DMS79 treated with DMSO at 0.1 percent for 48 hours (cell line): ENCODE measurements around the gene MOB3C.
"Not testable (repeated sequence)": the region's sequence is repeated elsewhere in the genome, so short reads cannot be mapped to it uniquely, and the experiment has no call there.

Experiments
- DNase-seq: peaks from one replicate; lab custom pipeline; 2025; lab: John Stamatoyannopoulos, UW

Gene MOB3C

GRCh38 chr1:46616277-46617107 is at the start of gene MOB3C:
MOB3C (minus strand) TSS chr1:46616811; CDS start chr1:46613321, 3,490 bp downstream.
- DNase-seq, result peak; percentile 45

GRCh38 chr1:46665983-46666382 is 49.4 kb upstream of the MOB3C start:
- DNase-seq, result no peak

GRCh38 chr1:46662919-46663318 is 46.3 kb upstream of the MOB3C start:
- not testable (repeated sequence) for DNase-seq

- not testable (repeated sequence) for DNase-seq
Measured at GRCh38 chr1:46660116-46660515, 43.5 kb upstream of the MOB3C start.

DNA sequence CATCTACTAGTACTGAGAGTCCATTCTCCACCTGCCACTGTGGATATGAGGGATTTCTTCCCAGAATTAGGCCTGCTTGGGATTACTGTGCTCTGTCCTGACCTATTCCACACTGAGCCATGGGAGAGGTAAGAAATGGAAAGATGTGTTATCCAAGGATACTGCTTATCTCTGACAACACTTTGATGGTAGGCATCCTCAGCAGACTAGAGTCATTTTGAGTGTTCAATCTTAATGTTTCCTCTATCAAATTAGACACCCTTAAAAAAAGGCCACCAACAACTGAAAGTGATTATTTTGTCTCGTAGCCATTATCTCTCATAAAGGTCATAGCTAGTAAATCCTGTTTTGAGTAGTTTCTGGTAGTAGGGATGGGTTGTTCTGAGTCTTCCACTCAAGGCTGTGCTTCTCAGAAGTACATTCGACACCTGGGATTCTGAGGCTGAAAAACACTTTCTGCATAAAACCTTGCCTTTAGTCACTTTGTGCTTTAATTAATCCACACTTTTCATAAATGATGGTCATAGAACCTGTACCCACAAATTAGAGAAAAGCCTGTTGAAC is 42.8 kb upstream of the MOB3C start:
- no peak for DNase-seq

DNA sequence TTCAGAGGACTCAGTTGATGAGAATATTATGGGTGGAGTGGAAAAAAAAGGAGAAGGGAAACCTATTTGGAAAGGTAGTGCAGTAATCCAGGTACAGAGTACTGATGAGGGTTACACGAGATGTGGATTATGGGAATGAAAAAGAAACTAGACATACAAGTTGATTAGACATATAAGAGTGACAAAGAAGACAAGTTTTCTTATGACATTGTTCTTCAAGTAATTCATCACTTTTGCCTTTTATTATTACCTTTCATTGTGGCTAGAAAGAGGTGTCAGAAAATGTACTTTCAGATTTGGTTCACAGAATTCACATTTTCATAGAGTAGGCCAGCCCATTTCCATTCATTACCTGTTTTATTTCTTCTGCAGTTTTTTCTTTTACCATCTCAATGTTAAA is 41.2 kb upstream of the MOB3C start:
- DNase-seq, result no peak

DNA sequence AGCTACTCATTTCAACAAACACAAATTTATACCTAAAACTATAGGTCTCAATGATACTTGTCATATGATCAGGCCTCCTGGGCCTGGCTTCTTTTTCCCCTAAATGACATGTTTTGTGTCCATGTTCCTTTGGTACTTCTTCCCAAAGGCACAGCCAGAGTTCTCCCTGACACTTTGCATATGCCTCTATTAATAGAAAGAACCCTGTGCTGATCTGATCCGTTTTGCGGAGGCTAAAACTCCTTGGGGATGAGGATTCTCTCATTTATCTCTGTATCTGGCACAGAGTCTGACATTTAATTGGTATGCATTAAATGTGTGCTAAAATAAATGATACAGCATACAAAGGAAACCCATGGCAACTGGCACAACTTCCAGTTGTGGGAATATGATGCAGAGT is 40.0 kb upstream of the MOB3C start:
- no peak for DNase-seq

GRCh38 chr1:46655848-46656247 is 39.2 kb upstream of the MOB3C start:
- DNase-seq, result no peak

GRCh38 chr1:46654698-46655097 is 38.1 kb upstream of the MOB3C start:
- DNase-seq, result not testable (repeated sequence)

- DNase-seq, result no peak
Measured at GRCh38 chr1:46654012-46654411, 37.4 kb upstream of the MOB3C start.

DNA sequence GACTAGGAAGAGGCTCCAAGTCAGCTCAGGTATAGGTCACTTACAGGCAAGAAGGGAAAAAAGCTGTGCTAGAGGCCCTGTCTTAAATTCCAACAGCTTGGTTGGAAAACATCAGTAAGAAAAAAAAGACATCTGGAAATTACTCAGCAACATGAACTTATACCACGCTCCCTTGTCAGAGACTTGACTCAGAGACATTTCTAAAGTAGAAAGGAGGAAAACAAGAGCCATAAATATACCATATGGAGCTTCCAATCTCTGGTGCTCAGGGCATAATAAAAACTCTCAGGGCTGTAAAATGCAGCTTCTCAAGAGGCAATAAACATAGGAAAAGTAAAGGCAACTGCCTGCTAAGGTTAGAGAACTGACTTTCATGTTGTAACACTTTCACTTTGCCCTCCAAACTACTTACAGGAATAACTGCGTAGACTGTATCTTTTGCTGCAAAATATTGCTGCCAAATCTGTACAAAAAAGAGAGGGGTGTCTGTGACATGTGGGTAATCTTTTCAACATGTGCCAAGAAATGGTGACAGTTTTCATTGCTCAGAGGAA is 36.9 kb upstream of the MOB3C start:
- peak; percentile 6 for DNase-seq

DNA sequence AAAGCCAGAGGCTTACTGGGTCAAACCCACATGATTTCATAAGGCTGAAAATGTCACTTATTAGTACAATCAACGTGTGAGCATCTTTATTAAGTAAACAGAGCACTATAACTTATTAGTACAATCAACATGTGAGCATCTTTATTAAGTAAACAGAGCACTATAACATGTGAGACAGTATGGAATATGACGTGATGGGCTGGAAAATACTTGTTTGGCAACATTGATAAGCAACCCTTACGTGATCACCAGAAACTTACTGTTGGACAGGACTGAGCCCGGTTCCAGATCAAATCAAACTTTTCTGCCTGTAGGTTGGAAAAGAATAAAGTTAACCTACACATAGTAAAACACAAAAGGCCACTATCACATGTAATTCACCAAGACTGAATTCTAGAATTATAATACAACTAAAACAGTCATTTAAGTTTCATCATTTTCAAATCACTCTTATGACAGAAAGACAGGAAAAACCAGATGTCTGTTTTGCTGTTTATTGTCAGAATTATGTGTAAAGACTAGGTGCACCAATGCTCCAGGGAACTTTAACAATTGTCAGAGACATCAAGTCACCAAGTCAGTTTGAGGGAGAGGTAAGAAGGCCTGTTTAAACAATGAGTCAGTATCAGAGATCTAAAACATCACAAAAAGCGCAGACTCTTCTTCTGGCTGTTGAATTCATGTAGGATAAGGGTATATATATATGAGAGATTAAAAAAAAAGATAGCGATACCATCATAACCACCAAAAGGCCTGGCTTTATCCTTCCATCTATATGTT is 35.9 kb upstream of the MOB3C start:
- DNase-seq, result no peak

DNA sequence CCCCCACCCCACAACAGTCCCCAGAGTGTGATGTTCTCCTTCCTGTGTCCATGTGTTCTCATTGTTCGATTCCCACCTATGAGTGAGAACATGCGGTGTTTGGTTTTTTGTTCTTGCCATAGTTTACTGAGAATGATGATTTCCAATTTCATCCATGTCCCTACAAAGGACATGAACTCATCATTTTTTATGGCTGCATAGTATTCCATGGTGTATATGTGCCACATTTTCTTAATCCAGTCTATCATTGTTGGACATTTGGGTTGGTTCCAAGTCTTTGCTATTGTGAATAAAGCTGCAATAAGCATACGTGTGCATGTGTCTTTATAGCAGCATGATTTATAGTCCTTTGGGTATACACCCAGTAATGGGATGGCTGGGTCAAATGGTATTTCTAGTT is 34.5 kb upstream of the MOB3C start:
- DNase-seq, result not testable (repeated sequence)

DNA sequence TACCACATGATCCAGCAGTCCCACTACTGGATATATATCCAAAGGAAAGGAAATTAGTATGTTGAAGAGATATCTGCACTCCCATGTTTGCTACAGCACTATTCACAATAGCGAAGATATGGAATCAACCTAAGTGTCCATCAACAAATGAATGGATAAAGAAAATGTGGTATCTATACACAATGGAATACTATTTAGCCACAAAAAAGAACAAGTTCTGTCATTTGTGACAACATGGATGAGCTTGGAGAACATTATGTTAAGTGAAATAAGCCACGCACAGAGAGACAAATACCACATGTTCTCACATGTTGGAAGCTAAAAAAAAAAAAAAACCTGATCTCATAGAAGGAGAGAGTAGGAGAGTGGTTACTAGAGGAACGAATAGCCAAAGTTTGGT is 33.9 kb upstream of the MOB3C start:
- no peak for DNase-seq

GRCh38 chr1:46649764-46650163 is 33.2 kb upstream of the MOB3C start:
- DNase-seq, result no peak

GRCh38 chr1:46647611-46648010 is 31.0 kb upstream of the MOB3C start:
- no peak for DNase-seq

DNA sequence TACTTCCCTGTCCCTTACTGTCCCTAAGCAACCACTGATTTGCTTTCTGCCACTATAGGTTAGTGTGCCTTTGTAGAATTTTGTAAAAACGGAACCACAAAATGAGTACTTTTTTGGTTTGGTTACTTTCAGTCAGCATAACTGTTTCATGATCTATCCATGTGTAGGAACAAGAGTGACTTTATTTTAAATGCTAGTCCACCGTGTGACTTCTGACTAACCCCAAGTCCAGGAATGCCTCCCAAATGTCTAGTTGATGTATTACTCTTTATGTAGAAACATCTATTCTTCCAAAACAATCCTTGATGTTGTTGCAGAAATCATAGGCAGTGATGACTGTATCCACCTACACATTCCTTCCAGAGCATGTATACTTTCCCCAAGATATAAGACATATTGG is 30.2 kb upstream of the MOB3C start:
- no peak for DNase-seq

- no peak for DNase-seq
Measured at GRCh38 chr1:46646331-46646730, 29.7 kb upstream of the MOB3C start.

GRCh38 chr1:46645815-46646214 is 29.2 kb upstream of the MOB3C start:
- DNase-seq, result no peak

DNA sequence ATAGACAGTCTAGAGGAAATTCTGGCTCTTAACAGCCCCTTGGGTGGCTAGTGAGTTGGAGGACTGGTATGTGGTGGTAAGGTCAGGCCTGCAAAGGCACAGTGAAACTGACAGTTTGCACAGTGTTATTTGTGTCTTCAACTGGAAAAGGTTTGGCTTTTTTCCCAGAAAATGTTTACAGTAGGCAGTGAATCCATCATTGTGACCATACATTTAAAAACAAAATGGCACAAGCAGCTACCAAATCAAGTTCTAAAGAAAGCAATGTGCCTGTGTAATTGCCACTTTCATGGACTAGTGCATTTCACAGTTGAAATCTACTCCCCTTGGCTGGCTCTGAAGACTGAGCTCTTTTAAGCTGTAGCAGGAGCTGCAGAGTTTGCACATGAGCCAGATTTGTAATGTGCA is 26.8 kb upstream of the MOB3C start:
- DNase-seq, result peak; percentile 95

GRCh38 chr1:46642115-46642680 is 25.6 kb upstream of the MOB3C start:
- no peak for DNase-seq

GRCh38 chr1:46639547-46639946 is 22.9 kb upstream of the MOB3C start:
- no peak for DNase-seq
